Endometrial microvascular endothelial cells (primary cell): Measurements from ENCODE around the gene EIF4EBP2. TPM values are rescaled to one million over a fixed set of nuclear protein-coding genes. Genes with fewer than 3 reads are reported as not detected.

Experiments used
- total RNA-seq: library from RNA; depleted of rRNA; stranded (reverse); fragments of >200 nt; gene quantifications from one replicate; pipeline ENCODE4 v1.2.3, GENCODE V29; 2015; ENCODE audit errors: inconsistent ontology term

Gene EIF4EBP2
- total RNA-seq, 1 donor from 2014 or later, result 31.6 TPM

Other genes with a start within 250 kb of the EIF4EBP2 start
- gene SAR1A, start 233.6 kb upstream of the EIF4EBP2 start, total RNA-seq, result 77.5 TPM
- 222 TPM for gene PPA1, start 170.7 kb upstream of the EIF4EBP2 start, total RNA-seq
- gene NPFFR1, start 120.1 kb upstream of the EIF4EBP2 start, total RNA-seq, result not detected
- gene LRRC20, start 21.5 kb upstream of the EIF4EBP2 start, total RNA-seq, result 16.4 TPM
- not detected for gene NODAL, start 37.5 kb downstream of the EIF4EBP2 start, total RNA-seq
- 5.3 TPM for gene PALD1, start 74.6 kb downstream of the EIF4EBP2 start, total RNA-seq
- gene PRF1, start 198.6 kb downstream of the EIF4EBP2 start, total RNA-seq, result not detected